K562 (cell line): ENCODE data around the gene SPPL3. TPM values are rescaled to one million over a fixed set of nuclear protein-coding genes. Genes with fewer than 3 reads are reported as not detected.

Experiments used
- ATAC-seq: fragments of 200-7000 bp; cut with Tn5 transposase; 3 replicates; pipeline ENCODE4 v1.9.1; 2020; ENCODE audit warnings: moderate library complexity
- BruUV-seq: library from RNA; stranded (reverse); fragments of 400-500 nt; replicated peaks from 2 replicates; lab custom pipeline; 2021; lab: Mats Ljungman, UMichigan
- CTCF ChIA-PET: fragments of 300-600 bp; formaldehyde crosslinking; extraction: SDS; loops from one replicate; lab custom pipeline; 2021; ENCODE audit warnings: low intra/inter-chr PET ratio; lab: Yijun Ruan, JAX
- POLR2A ChIA-PET: fragments of 300-600, 350-650 bp; sonication (Branson Sonifier 250); formaldehyde crosslinking; extraction: SDS; loops from one replicate; lab custom pipeline; 2021; ENCODE audit warnings: antibody characterized with exemption, inconsistent platforms; lab: Yijun Ruan, JAX
- DNase-seq, 4 experiments: peaks; one replicate each; pipeline versions ENCODE4 v3.0.0 to v3.0.0-alpha.2; 2011 to 2018; ENCODE audit warnings: low spot score in 3 of 4, mixed read lengths in 3 of 4; ENCODE audit errors: extremely low read depth in 1 of 4
- FAIRE-seq: peaks from 2 replicates; lab custom pipeline; 2011; peaks lifted over from hg19 to GRCh38; lab: Jason Lieb, UNC
- H2AFZ ChIP-seq: 2 replicates; pipeline ENCODE4 v1.6.0; 2011; ENCODE audit warnings: low read depth, low read length, control low read depth, inconsistent platforms
- H3K27ac ChIP-seq: fragments of 200-600 bp; 3 replicates; pipeline ENCODE4 v1.8.0; 2011; ENCODE audit warnings: low read depth, mild to moderate bottlenecking, control low read depth, inconsistent platforms, low read length, moderate library complexity, mixed read lengths; ENCODE audit errors: extremely low read depth
- H3K27me3 ChIP-seq, 2 experiments: fragments of 300-600 bp in 1 of 2; 2 replicates in 1 of 2; 3 replicates in 1 of 2; pipeline versions ENCODE4 v1.6.0 to v1.8.0; 2011; ENCODE audit warnings: inconsistent platforms in 2 of 2, low read length in 2 of 2, mild to moderate bottlenecking in 1 of 2, mixed read lengths in 1 of 2, moderate library complexity in 1 of 2; ENCODE audit not compliant: control insufficient read depth in 2 of 2, insufficient read depth in 2 of 2
- H3K36me3 ChIP-seq: fragments of 300-600 bp; 3 replicates; pipeline ENCODE4 v1.8.0; 2011; ENCODE audit warnings: mild to moderate bottlenecking, low read length, inconsistent platforms; ENCODE audit not compliant: control insufficient read depth, insufficient read depth
- H3K4me1 ChIP-seq, 2 experiments: fragments of 200-600 bp in 1 of 2; replicated peaks in 1 of 2; 2 replicates in 1 of 2; 3 replicates in 1 of 2; pipeline versions ENCODE4 v1.5.1 to v1.8.0; 2011; ENCODE audit warnings: inconsistent platforms in 2 of 2, low read length in 2 of 2, mild to moderate bottlenecking in 1 of 2, mixed read lengths in 1 of 2, moderate library complexity in 1 of 2; ENCODE audit not compliant: control insufficient read depth in 2 of 2, insufficient read depth in 2 of 2
- H3K4me2 ChIP-seq: 2 replicates; pipeline ENCODE4 v1.6.1; 2011; ENCODE audit warnings: low read length, control low read depth, inconsistent platforms, mixed read lengths; ENCODE audit not compliant: insufficient read depth
- H3K4me3 ChIP-seq: fragments of 200-600 bp; sonication (generic), shearing (Covaris generic); 2 replicates; pipeline ENCODE4 v1.5.1; 2016; ENCODE audit warnings: control low read depth, inconsistent platforms
- H3K79me2 ChIP-seq: fragments of 200-600 bp; 3 replicates; pipeline ENCODE4 v1.8.0; 2011; ENCODE audit warnings: low read length, inconsistent platforms; ENCODE audit not compliant: control insufficient read depth, insufficient read depth
- H3K9ac ChIP-seq, 2 experiments: 2 replicates each; pipeline versions ENCODE4 v1.6.0 to v1.6.1; 2011; ENCODE audit warnings: low read depth in 2 of 2, low read length in 2 of 2, control low read depth in 1 of 2, inconsistent platforms in 1 of 2, mild to moderate bottlenecking in 1 of 2, mixed read lengths in 1 of 2; ENCODE audit not compliant: insufficient read depth in 1 of 2
- H3K9me1 ChIP-seq: one replicate; pipeline ENCODE4 v1.6.0; 2011; ENCODE audit warnings: inconsistent platforms, mild to moderate bottlenecking, low read length, moderate library complexity; ENCODE audit not compliant: control insufficient read depth, insufficient read depth
- H3K9me3 ChIP-seq: replicated peaks from 2 replicates; pipeline ENCODE4 v1.5.1; 2011; ENCODE audit warnings: low read depth, low read length, inconsistent platforms; ENCODE audit not compliant: control insufficient read depth, insufficient read depth
- H4K20me1 ChIP-seq: replicated peaks from 2 replicates; pipeline ENCODE4 v1.6.1; 2011; ENCODE audit warnings: low read length, inconsistent platforms, mixed read lengths; ENCODE audit not compliant: control insufficient read depth, insufficient read depth
- HDAC3 ChIP-seq: fragments of 450-650 bp; IDR thresholded peaks from 2 replicates; pipeline ENCODE4 v1.6.1; 2018; ENCODE audit warnings: borderline replicate concordance, mild to moderate bottlenecking, moderate library complexity; ENCODE audit not compliant: partially characterized antibody
- SPI1 ChIP-seq: IDR thresholded peaks from 2 replicates; pipeline ENCODE4 v1.6.1; 2011; ENCODE audit warnings: low read depth, low read length, control low read depth, borderline replicate concordance
- WGBS: fragments of 100-300 bp; shearing (Covaris generic); methylation state at CpG from one replicate; pipeline ENCODE4 v1.1.6; 2016; ENCODE audit warnings: low coverage, mixed read lengths; ENCODE audit not compliant: insufficient coverage; ENCODE audit errors: missing lambda C conversion rate; 5-methylcytosine and 5-hydroxymethylcytosine counted together
- in situ Hi-C: fragments of 300-500 bp; cut with MboI; formaldehyde crosslinking; loops from 4 replicates; pipeline ENCODE4 v1.15.0; 2018; ENCODE audit warnings: inconsistent platforms, mixed read lengths
- intact Hi-C: fragments of 100-400 bp; cut with micrococcal nuclease; formaldehyde crosslinking; loops from 2 replicates; pipeline ENCODE4 v1.14.2; 2022
- polyA plus RNA-seq, 8 experiments: library from polyadenylated mRNA; depleted of rRNA in 4 of 8; stranded (reverse) in 5 of 8; unstranded in 3 of 8; fragments of >200 nt; fragmentation: Nextera tagmentation in 2 of 8; fragmentation: Illumina TruSeq in 1 of 8; extraction: Ambion mirVana in 2 of 8; extraction: Trizol in 1 of 8; gene quantifications; 2 replicates each; pipeline versions ENCODE4 v1.2.1 to v1.2.3, GENCODE V29; 2011 to 2014; ENCODE audit warnings: inconsistent platforms in 1 of 8, missing spikeins in 1 of 8
- total RNA-seq, 7 experiments: library from RNA; depleted of rRNA in 6 of 7; stranded (reverse); fragments of >200 nt in 6 of 7; fragmentation: Illumina TruSeq in 2 of 7; extraction: Trizol in 2 of 7; gene quantifications; 2 replicates each; pipeline versions ENCODE4 v1.2.1 to v1.2.3, GENCODE V29; 2011 to 2021; ENCODE audit warnings: low replicate concordance in 1 of 7
- TF ChIP-seq, protein P1 (sequence below): sonication (generic); formaldehyde crosslinking; IDR thresholded peaks from 2 replicates; pipeline ENCODE4 v1.8.0; 2022; ENCODE audit warnings: mild to moderate bottlenecking, missing genetic modification reagents

Gene SPPL3
- total and polyA plus RNA-seq, 9 of the 15 experiments (the other 6 are each of a cell fraction or from before 2014, with no cell fraction given), result 2.9 to 32.1 (median 7.1) TPM

DNA sequence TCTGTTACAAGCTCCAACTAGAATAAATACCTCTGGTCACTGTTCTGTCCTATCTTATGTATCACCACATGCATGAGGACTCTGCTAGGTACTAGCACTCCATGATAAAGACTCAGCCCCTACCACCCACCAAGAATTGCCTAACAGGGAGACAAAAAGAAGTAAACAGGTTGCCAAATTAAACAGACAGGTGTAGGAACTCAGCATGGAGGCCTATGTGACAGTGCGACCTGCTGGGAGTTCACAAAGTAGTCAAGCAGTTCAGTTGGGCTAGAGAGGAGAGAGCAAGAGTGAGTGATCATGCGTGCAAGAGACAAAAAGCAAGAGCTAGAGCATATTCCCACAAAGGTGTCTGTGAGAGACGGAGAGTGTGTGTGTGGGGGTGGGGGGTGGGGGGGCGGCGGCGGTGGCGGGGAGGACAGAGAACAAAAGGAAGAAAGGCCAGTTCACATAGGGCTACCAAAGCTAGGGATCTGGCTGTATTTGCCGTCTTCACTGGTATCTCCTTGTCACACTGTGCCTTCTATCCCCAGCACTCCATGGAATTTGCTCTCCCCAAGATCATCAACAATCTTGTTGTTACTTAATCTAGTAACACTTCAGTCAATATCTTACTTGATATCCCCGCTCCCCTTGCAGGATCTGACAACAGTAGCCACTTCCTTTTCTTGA is 81.2 kb downstream of the SPPL3 start:
- WGBS, result 43% methylated on average over 9 of the region's 9 CpGs
- BruUV-seq, result no TSS peak
- Histone ChIP-seq H3K9ac (no peak overlapping the region), H2AFZ (no peak overlapping the region), H3K27me3 (no peaks in the 10 kb centered on the region), H3K27ac (no peak overlapping the region), H3K36me3 (no peaks in the 10 kb centered on the region), H3K4me3 (no peak overlapping the region), H3K79me2 (peaks cover 34% of the 10 kb centered on the region), H3K4me1 (peaks cover 0 to 3% of the 10 kb centered on the region in 2 experiments; a peak in 1 of 5 replicates), H3K4me2 (no peak overlapping the region), H4K20me1 (peaks cover 4% of the 10 kb centered on the region; the same call in 1 of the 2 replicates), H3K9me1 (no peaks in the 10 kb centered on the region), H3K9me3 (no peaks in the 10 kb centered on the region)
- intact Hi-C loops (no loop called here), in situ Hi-C loops (no loop called here)
- ATAC-seq (peak; percentile 46; the same call in 2 of the 3 replicates), FAIRE-seq (no peak), DNase-seq (no peak)
- ChIA-PET POLR2A (interaction anchor here (0.6 to 1.8 kb wide), 2 partner anchors 40 to 169 kb away, joined by 3 read pairs; no protein-coding TSS in a partner anchor), CTCF (no interaction called here)
- TF ChIP-seq SPI1, result peak; percentile 8; the same call in 1 of the 2 replicates
- TF ChIP-seq, protein P1, sequence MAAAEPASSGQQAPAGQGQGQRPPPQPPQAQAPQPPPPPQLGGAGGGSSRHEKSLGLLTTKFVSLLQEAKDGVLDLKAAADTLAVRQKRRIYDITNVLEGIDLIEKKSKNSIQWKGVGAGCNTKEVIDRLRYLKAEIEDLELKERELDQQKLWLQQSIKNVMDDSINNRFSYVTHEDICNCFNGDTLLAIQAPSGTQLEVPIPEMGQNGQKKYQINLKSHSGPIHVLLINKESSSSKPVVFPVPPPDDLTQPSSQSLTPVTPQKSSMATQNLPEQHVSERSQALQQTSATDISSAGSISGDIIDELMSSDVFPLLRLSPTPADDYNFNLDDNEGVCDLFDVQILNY (CRISPR knock-in tag), result no peak
- TF ChIP-seq HDAC3, result no peak
